Prostate gland (tissue), 2 donors: ENCODE data around the gene SZRD1. TPM values are rescaled to one million over a fixed set of nuclear protein-coding genes. Genes with fewer than 3 reads are reported as not detected.
"Not testable (repeated sequence)": the region's sequence is repeated elsewhere in the genome, so short reads cannot be mapped to it uniquely, and the experiment has no call there.

Source experiments
- DNase-seq: peaks from one replicate; pipeline ENCODE4 v3.0.0-alpha.2; 2019; ENCODE audit warnings: low spot score
- H3K27ac ChIP-seq, 2 donors: fragments of 200-600 bp; sonication (generic); 2 replicates each; pipeline ENCODE4 v1.5.1; 2017 to 2019
- H3K27me3 ChIP-seq: fragments of 200-600 bp; sonication (generic); replicated peaks from 2 replicates; pipeline ENCODE4 v1.5.1; 2019; ENCODE audit not compliant: insufficient read depth
- H3K36me3 ChIP-seq, 2 donors: fragments of 200-600 bp; sonication (generic); 1 replicate in 1 of 2; 2 replicates in 1 of 2; pipeline versions ENCODE4 v1.5.1 to v1.8.1; 2017 to 2019
- H3K4me1 ChIP-seq: fragments of 200-600 bp; sonication (generic); replicated peaks from 2 replicates; pipeline ENCODE4 v1.5.1; 2019
- H3K4me3 ChIP-seq, 2 donors: fragments of 200-600 bp; sonication (generic); 2 replicates each; pipeline ENCODE4 v1.5.1; 2017 to 2019
- H3K9me3 ChIP-seq: fragments of 200-600 bp; sonication (generic); 2 replicates; pipeline ENCODE4 v1.5.1; 2017
- CTCF ChIP-seq, 4 experiments: fragments of 200-600 bp in 2 of 4; fragments of 450-650 bp in 2 of 4; sonication (generic) in 2 of 4; IDR thresholded peaks; 1 replicate in 3 of 4; 2 replicates in 1 of 4; pipeline ENCODE4 v1.5.1; 2016 to 2019; ENCODE audit warnings: antibody characterized with exemption in 4 of 4, mild to moderate bottlenecking in 2 of 4, moderate library complexity in 2 of 4
- POLR2A ChIP-seq: fragments of 450-650 bp; IDR thresholded peaks from one replicate; pipeline ENCODE4 v1.6.1; 2016; ENCODE audit warnings: antibody characterized with exemption, mild to moderate bottlenecking
- POLR2AphosphoS5 ChIP-seq: sonication (generic); formaldehyde crosslinking; IDR thresholded peaks from one replicate; pipeline ENCODE4 v1.6.1; 2017; ENCODE audit warnings: antibody characterized with exemption
- WGBS: methylation state at CpG from one replicate; pipeline ENCODE4 v1.1.5; 2018; 5-methylcytosine and 5-hydroxymethylcytosine counted together
- intact Hi-C: fragments of 100-400 bp; cut with DNase I; formaldehyde crosslinking; loops from one replicate; pipeline ENCODE4 v1.14.2; 2022
- total RNA-seq, 2 donors: library from RNA; depleted of rRNA; stranded (reverse); fragments of >200 nt; gene quantifications; one replicate each; pipeline ENCODE4 v1.1.0, GENCODE V29; 2016

The SZRD1 gene
- total RNA-seq, 2 donors from 2014 or later, result 64.8 to 78.6 TPM

- Histone ChIP-seq H3K36me3 (no peaks in the 10 kb centered on the region), H3K27me3 (no peaks in the 10 kb centered on the region), H3K4me1 (no peaks in the 10 kb centered on the region), H3K9me3 (no peaks in the 10 kb centered on the region), H3K4me3 (no peak overlapping the region), H3K27ac (no peak overlapping the region)
- no peak for TF ChIP-seq POLR2AphosphoS5
- no peak for TF ChIP-seq POLR2A
- TF ChIP-seq CTCF (IDR thresholded peaks at IDR 0.05), result no peak
- 85% methylated on average over 10 of the region's 10 CpGs for WGBS
- no peak for DNase-seq
- intact Hi-C loops, result no loop called here
Measured at GRCh38 chr1:16342331-16343062, 24.5 kb upstream of the SZRD1 start.

- H3K4me1 ChIP-seq, H3K27me3 ChIP-seq, DNase-seq, H3K27ac ChIP-seq, intact Hi-C loops, H3K4me3 ChIP-seq, H3K36me3 ChIP-seq, H3K9me3 ChIP-seq: not testable (repeated sequence)
- 92% methylated on average over 6 of the region's 6 CpGs for WGBS
Measured at GRCh38 chr1:16343276-16343675, 23.8 kb upstream of the SZRD1 start.

GRCh38 chr1:16348414-16349182, 18.4 kb upstream of the SZRD1 start:
- intact Hi-C loops, result no loop called here
- H3K4me3 ChIP-seq, result no peak overlapping the region
- no peaks in the 10 kb centered on the region for H3K27me3 ChIP-seq
- 94% methylated on average over 14 of the region's 14 CpGs for WGBS
- no peaks in the 10 kb centered on the region for H3K36me3 ChIP-seq
- peak overlapping the region; percentile 96 to 98 for H3K27ac ChIP-seq
- H3K4me1 ChIP-seq, result peaks cover 3% of the 10 kb centered on the region
- no peak for DNase-seq
- TF ChIP-seq POLR2AphosphoS5 (no peak), CTCF (IDR thresholded peaks at IDR 0.05) (no peak), POLR2A (no peak)
- no peaks in the 10 kb centered on the region for H3K9me3 ChIP-seq

- TF ChIP-seq POLR2AphosphoS5, result peak; percentile 44
- TF ChIP-seq CTCF (IDR thresholded peaks at IDR 0.05), result no peak
- Histone ChIP-seq H3K4me3 (peak overlapping the region in 1 of 2 donors; percentile 7), H3K36me3 (no peaks in the 10 kb centered on the region), H3K27ac (peak overlapping the region; percentile 96 to 98), H3K9me3 (no peaks in the 10 kb centered on the region), H3K27me3 (no peaks in the 10 kb centered on the region), H3K4me1 (peaks cover 3% of the 10 kb centered on the region)
- DNase-seq, result no peak
- intact Hi-C loops, result loop anchor here (5.0 kb wide), 3 partner anchors 103 to 268 kb away; no protein-coding TSS in a partner anchor
- 9% methylated on average over 2 of the region's 2 CpGs for WGBS
Measured at GRCh38 chr1:16349847-16350406, 17.1 kb upstream of the SZRD1 start.

- Histone ChIP-seq H3K9me3 (no peaks in the 10 kb centered on the region), H3K27me3 (no peaks in the 10 kb centered on the region), H3K4me1 (peaks cover 3% of the 10 kb centered on the region), H3K4me3 (peak overlapping the region; percentile 97 to 99), H3K36me3 (no peaks in the 10 kb centered on the region), H3K27ac (peak overlapping the region; percentile 96 to 98)
- peak; percentile 24 for DNase-seq
- TF ChIP-seq POLR2AphosphoS5 (no peak), POLR2A (no peak), CTCF (IDR thresholded peaks at IDR 0.05) (no peak)
- intact Hi-C loops, result loop anchor here (5.0 kb wide), 3 partner anchors 104 to 269 kb away; no protein-coding TSS in a partner anchor
- under 1% methylated on average over 20 of the region's 20 CpGs for WGBS
Measured at GRCh38 chr1:16351456-16351993, 15.5 kb upstream of the SZRD1 start.
